NK-92 (cell line): ENCODE results near the gene MRPS27.
"Not testable (repeated sequence)": the region's sequence is repeated elsewhere in the genome, so short reads cannot be mapped to it uniquely, and the experiment has no call there.

Experiments used
- DNase-seq: peaks from one replicate; lab custom pipeline; 2025; ENCODE audit not compliant: unreplicated experiment; lab: John Stamatoyannopoulos, UW

Gene MRPS27

GRCh38 chr5:72177538-72177937, 142.5 kb downstream of the MRPS27 start:
- no peak for DNase-seq

DNA sequence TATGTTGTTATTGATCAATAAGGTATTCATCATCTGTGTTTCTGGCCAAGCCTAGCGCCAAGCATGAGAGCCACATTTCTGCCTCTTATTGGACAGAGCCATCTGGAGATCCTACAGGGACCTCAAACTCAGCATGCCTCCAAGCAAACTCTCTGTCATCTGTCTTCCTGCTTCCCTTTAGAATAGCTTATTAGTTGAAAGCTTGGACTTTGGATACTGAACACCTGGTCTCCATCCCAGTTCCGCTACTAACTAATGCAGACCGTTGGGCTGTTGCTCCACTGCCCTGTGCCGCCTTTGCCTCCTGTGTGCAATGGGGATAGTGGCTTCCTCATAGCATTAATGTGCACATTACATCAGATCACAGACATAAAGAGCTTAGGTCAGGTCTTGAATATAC, 147.3 kb downstream of the MRPS27 start:
- DNase-seq: no peak

DNA sequence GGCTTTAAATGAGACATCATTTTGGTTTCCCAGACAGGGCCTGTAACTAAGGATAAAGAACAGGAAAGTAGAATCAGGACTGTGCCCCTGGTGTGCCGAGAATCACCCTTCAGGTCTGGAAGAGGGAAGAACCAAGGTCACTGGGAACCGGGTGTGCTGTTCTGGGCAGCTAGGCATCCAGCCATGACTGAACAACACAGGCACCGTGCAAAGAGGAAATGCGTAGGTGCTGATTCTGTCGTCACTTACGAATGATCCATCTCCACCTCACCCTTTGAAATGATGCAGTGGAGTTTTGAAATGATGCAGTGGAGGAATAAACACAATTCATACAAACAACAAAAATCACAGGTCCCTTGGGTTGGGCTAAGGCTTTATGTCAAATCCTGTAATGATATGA, 148.4 kb downstream of the MRPS27 start:
- DNase-seq: no peak

GRCh38 chr5:72171181-72171580, 148.9 kb downstream of the MRPS27 start:
- not testable (repeated sequence) for DNase-seq

- no peak for DNase-seq
Measured at GRCh38 chr5:72170101-72170500, 149.9 kb downstream of the MRPS27 start.
